K562 (cell line): ENCODE results near the gene DAG1. TPM values are rescaled to one million over a fixed set of nuclear protein-coding genes. Genes with fewer than 3 reads are reported as not detected.

Source experiments
- ATAC-seq: fragments of 200-7000 bp; cut with Tn5 transposase; 3 replicates; pipeline ENCODE4 v1.9.1; 2020; ENCODE audit warnings: moderate library complexity
- BruUV-seq: library from RNA; stranded (reverse); fragments of 400-500 nt; replicated peaks from 2 replicates; lab custom pipeline; 2021; lab: Mats Ljungman, UMichigan
- CTCF ChIA-PET: fragments of 300-600 bp; formaldehyde crosslinking; extraction: SDS; loops from one replicate; lab custom pipeline; 2021; ENCODE audit warnings: low intra/inter-chr PET ratio; lab: Yijun Ruan, JAX
- POLR2A ChIA-PET: fragments of 300-600, 350-650 bp; sonication (Branson Sonifier 250); formaldehyde crosslinking; extraction: SDS; loops from one replicate; lab custom pipeline; 2021; ENCODE audit warnings: antibody characterized with exemption, inconsistent platforms; lab: Yijun Ruan, JAX
- DNase-seq, 4 experiments: peaks; one replicate each; pipeline versions ENCODE4 v3.0.0 to v3.0.0-alpha.2; 2011 to 2018; ENCODE audit warnings: low spot score in 3 of 4, mixed read lengths in 3 of 4; ENCODE audit errors: extremely low read depth in 1 of 4
- FAIRE-seq: peaks from 2 replicates; lab custom pipeline; 2011; peaks lifted over from hg19 to GRCh38; lab: Jason Lieb, UNC
- H2AFZ ChIP-seq: 2 replicates; pipeline ENCODE4 v1.6.0; 2011; ENCODE audit warnings: low read depth, low read length, control low read depth, inconsistent platforms
- H3K27ac ChIP-seq: fragments of 200-600 bp; 3 replicates; pipeline ENCODE4 v1.8.0; 2011; ENCODE audit warnings: low read depth, mild to moderate bottlenecking, control low read depth, inconsistent platforms, low read length, moderate library complexity, mixed read lengths; ENCODE audit errors: extremely low read depth
- H3K27me3 ChIP-seq, 2 experiments: fragments of 300-600 bp in 1 of 2; 2 replicates in 1 of 2; 3 replicates in 1 of 2; pipeline versions ENCODE4 v1.6.0 to v1.8.0; 2011; ENCODE audit warnings: inconsistent platforms in 2 of 2, low read length in 2 of 2, mild to moderate bottlenecking in 1 of 2, mixed read lengths in 1 of 2, moderate library complexity in 1 of 2; ENCODE audit not compliant: control insufficient read depth in 2 of 2, insufficient read depth in 2 of 2
- H3K36me3 ChIP-seq: fragments of 300-600 bp; 3 replicates; pipeline ENCODE4 v1.8.0; 2011; ENCODE audit warnings: mild to moderate bottlenecking, low read length, inconsistent platforms; ENCODE audit not compliant: control insufficient read depth, insufficient read depth
- H3K4me1 ChIP-seq, 2 experiments: fragments of 200-600 bp in 1 of 2; replicated peaks in 1 of 2; 2 replicates in 1 of 2; 3 replicates in 1 of 2; pipeline versions ENCODE4 v1.5.1 to v1.8.0; 2011; ENCODE audit warnings: inconsistent platforms in 2 of 2, low read length in 2 of 2, mild to moderate bottlenecking in 1 of 2, mixed read lengths in 1 of 2, moderate library complexity in 1 of 2; ENCODE audit not compliant: control insufficient read depth in 2 of 2, insufficient read depth in 2 of 2
- H3K4me2 ChIP-seq: 2 replicates; pipeline ENCODE4 v1.6.1; 2011; ENCODE audit warnings: low read length, control low read depth, inconsistent platforms, mixed read lengths; ENCODE audit not compliant: insufficient read depth
- H3K4me3 ChIP-seq: fragments of 200-600 bp; sonication (generic), shearing (Covaris generic); 2 replicates; pipeline ENCODE4 v1.5.1; 2016; ENCODE audit warnings: control low read depth, inconsistent platforms
- H3K79me2 ChIP-seq: fragments of 200-600 bp; 3 replicates; pipeline ENCODE4 v1.8.0; 2011; ENCODE audit warnings: low read length, inconsistent platforms; ENCODE audit not compliant: control insufficient read depth, insufficient read depth
- H3K9ac ChIP-seq, 2 experiments: 2 replicates each; pipeline versions ENCODE4 v1.6.0 to v1.6.1; 2011; ENCODE audit warnings: low read depth in 2 of 2, low read length in 2 of 2, control low read depth in 1 of 2, inconsistent platforms in 1 of 2, mild to moderate bottlenecking in 1 of 2, mixed read lengths in 1 of 2; ENCODE audit not compliant: insufficient read depth in 1 of 2
- H3K9me1 ChIP-seq: one replicate; pipeline ENCODE4 v1.6.0; 2011; ENCODE audit warnings: inconsistent platforms, mild to moderate bottlenecking, low read length, moderate library complexity; ENCODE audit not compliant: control insufficient read depth, insufficient read depth
- H3K9me3 ChIP-seq: replicated peaks from 2 replicates; pipeline ENCODE4 v1.5.1; 2011; ENCODE audit warnings: low read depth, low read length, inconsistent platforms; ENCODE audit not compliant: control insufficient read depth, insufficient read depth
- H4K20me1 ChIP-seq: replicated peaks from 2 replicates; pipeline ENCODE4 v1.6.1; 2011; ENCODE audit warnings: low read length, inconsistent platforms, mixed read lengths; ENCODE audit not compliant: control insufficient read depth, insufficient read depth
- CBX3 ChIP-seq, 2 experiments: IDR thresholded peaks; 1 replicate in 1 of 2; 2 replicates in 1 of 2; pipeline ENCODE4 v1.6.1; 2012; ENCODE audit warnings: inconsistent platforms in 2 of 2, low read length in 2 of 2, borderline replicate concordance in 1 of 2, control low read depth in 1 of 2
- FOXA1 ChIP-seq: fragments of 450-650 bp; IDR thresholded peaks from 2 replicates; pipeline ENCODE4 v1.6.1; 2016; ENCODE audit warnings: mild to moderate bottlenecking, borderline replicate concordance
- HDGF ChIP-seq: fragments of 450-650 bp; IDR thresholded peaks from 2 replicates; pipeline ENCODE4 v1.6.1; 2016
- JUNB ChIP-seq: fragments of 450-650 bp; formaldehyde crosslinking; conservative IDR thresholded peaks from 2 replicates; pipeline ENCODE4 v1.4.0; 2020; ENCODE audit warnings: mild to moderate bottlenecking
- RAD51 ChIP-seq: fragments of 450-650 bp; IDR thresholded peaks from 2 replicates; pipeline ENCODE4 v1.7.1; 2016; ENCODE audit warnings: low read depth, mild to moderate bottlenecking, borderline replicate concordance
- ZNF282 ChIP-seq: sonication (generic); formaldehyde crosslinking; IDR thresholded peaks from 2 replicates; pipeline ENCODE4 v1.8.1; 2023; ENCODE audit warnings: missing genetic modification reagents
- ZNF551 ChIP-seq: fragments of 250-450 bp; sonication (Bioruptor Pico); IDR thresholded peaks from 2 replicates; pipeline ENCODE4 v1.5.0; 2021; ENCODE audit warnings: mild to moderate bottlenecking, moderate library complexity
- WGBS: fragments of 100-300 bp; shearing (Covaris generic); methylation state at CpG from one replicate; pipeline ENCODE4 v1.1.6; 2016; ENCODE audit warnings: low coverage, mixed read lengths; ENCODE audit not compliant: insufficient coverage; ENCODE audit errors: missing lambda C conversion rate; 5-methylcytosine and 5-hydroxymethylcytosine counted together
- in situ Hi-C: fragments of 300-500 bp; cut with MboI; formaldehyde crosslinking; loops from 4 replicates; pipeline ENCODE4 v1.15.0; 2018; ENCODE audit warnings: inconsistent platforms, mixed read lengths
- intact Hi-C: fragments of 100-400 bp; cut with micrococcal nuclease; formaldehyde crosslinking; loops from 2 replicates; pipeline ENCODE4 v1.14.2; 2022
- polyA plus RNA-seq, 8 experiments: library from polyadenylated mRNA; depleted of rRNA in 4 of 8; stranded (reverse) in 5 of 8; unstranded in 3 of 8; fragments of >200 nt; fragmentation: Nextera tagmentation in 2 of 8; fragmentation: Illumina TruSeq in 1 of 8; extraction: Ambion mirVana in 2 of 8; extraction: Trizol in 1 of 8; gene quantifications; 2 replicates each; pipeline versions ENCODE4 v1.2.1 to v1.2.3, GENCODE V29; 2011 to 2014; ENCODE audit warnings: inconsistent platforms in 1 of 8, missing spikeins in 1 of 8
- total RNA-seq, 7 experiments: library from RNA; depleted of rRNA in 6 of 7; stranded (reverse); fragments of >200 nt in 6 of 7; fragmentation: Illumina TruSeq in 2 of 7; extraction: Trizol in 2 of 7; gene quantifications; 2 replicates each; pipeline versions ENCODE4 v1.2.1 to v1.2.3, GENCODE V29; 2011 to 2021; ENCODE audit warnings: low replicate concordance in 1 of 7
- TF ChIP-seq, protein P1 (sequence below): fragments of 450-650 bp; IDR thresholded peaks from 2 replicates; pipeline ENCODE4 v1.7.0; 2016; ENCODE audit warnings: borderline replicate concordance
- TF ChIP-seq, protein P2 (sequence below): fragments of 250-450 bp; sonication (Bioruptor Pico); IDR thresholded peaks from 2 replicates; pipeline ENCODE4 v1.8.0; 2022; ENCODE audit warnings: moderate library complexity, mild to moderate bottlenecking, inconsistent platforms
- TF ChIP-seq, protein P3 (sequence below): fragments of 200-800 bp; sonication (Bioruptor generic); IDR thresholded peaks from 2 replicates; pipeline ENCODE4 v1.6.1; 2016; ENCODE audit warnings: missing genetic modification characterization, missing compliant biosample characterization

DAG1 gene
- total and polyA plus RNA-seq, 9 of the 15 experiments (the other 6 are each of a cell fraction or from before 2014, with no cell fraction given): 0.29 to 19.6 (median 8.2) TPM

- H4K20me1 ChIP-seq: no peaks in the 10 kb centered on the region
- H3K27ac ChIP-seq: no peak overlapping the region
- H3K9me1 ChIP-seq: peaks cover 3% of the 10 kb centered on the region
- intact Hi-C loops (no loop called here), in situ Hi-C loops (no loop called here)
- H3K27me3 ChIP-seq: no peaks in the 10 kb centered on the region
- 78% methylated on average over 8 of the region's 9 CpGs for WGBS
- CTCF ChIA-PET: no interaction called here
- peaks cover 37% of the 10 kb centered on the region; the same call in 2 of the 3 replicates for H3K36me3 ChIP-seq
- BruUV-seq: TSS peak; percentile 37
- H3K4me3 ChIP-seq: no peak overlapping the region
- no peak overlapping the region for H3K9ac ChIP-seq
- POLR2A ChIA-PET: interaction anchor here (0.9 to 1.7 kb wide), 4 partner anchors 10 to 64 kb away, joined by 3 to 6 read pairs (median 3); partner anchors contain the start of gene DAG1
- ATAC-seq (no peak), DNase-seq (no peak), FAIRE-seq (no peak)
- H3K9me3 ChIP-seq: no peaks in the 10 kb centered on the region
- no peak overlapping the region for H2AFZ ChIP-seq
- H3K4me2 ChIP-seq: no peak overlapping the region
- peaks cover 5% of the 10 kb centered on the region in 2 experiments; a peak in 4 of 5 replicates for H3K4me1 ChIP-seq
- H3K79me2 ChIP-seq: no peaks in the 10 kb centered on the region
- TF ChIP-seq RAD51: no peak
- TF ChIP-seq, protein P1, sequence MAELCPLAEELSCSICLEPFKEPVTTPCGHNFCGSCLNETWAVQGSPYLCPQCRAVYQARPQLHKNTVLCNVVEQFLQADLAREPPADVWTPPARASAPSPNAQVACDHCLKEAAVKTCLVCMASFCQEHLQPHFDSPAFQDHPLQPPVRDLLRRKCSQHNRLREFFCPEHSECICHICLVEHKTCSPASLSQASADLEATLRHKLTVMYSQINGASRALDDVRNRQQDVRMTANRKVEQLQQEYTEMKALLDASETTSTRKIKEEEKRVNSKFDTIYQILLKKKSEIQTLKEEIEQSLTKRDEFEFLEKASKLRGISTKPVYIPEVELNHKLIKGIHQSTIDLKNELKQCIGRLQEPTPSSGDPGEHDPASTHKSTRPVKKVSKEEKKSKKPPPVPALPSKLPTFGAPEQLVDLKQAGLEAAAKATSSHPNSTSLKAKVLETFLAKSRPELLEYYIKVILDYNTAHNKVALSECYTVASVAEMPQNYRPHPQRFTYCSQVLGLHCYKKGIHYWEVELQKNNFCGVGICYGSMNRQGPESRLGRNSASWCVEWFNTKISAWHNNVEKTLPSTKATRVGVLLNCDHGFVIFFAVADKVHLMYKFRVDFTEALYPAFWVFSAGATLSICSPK: no peak
- TF ChIP-seq HDGF: no peak
- no peak for TF ChIP-seq ZNF282 (CRISPR knock-in tag)
- TF ChIP-seq JUNB: no peak
- TF ChIP-seq, protein P2, sequence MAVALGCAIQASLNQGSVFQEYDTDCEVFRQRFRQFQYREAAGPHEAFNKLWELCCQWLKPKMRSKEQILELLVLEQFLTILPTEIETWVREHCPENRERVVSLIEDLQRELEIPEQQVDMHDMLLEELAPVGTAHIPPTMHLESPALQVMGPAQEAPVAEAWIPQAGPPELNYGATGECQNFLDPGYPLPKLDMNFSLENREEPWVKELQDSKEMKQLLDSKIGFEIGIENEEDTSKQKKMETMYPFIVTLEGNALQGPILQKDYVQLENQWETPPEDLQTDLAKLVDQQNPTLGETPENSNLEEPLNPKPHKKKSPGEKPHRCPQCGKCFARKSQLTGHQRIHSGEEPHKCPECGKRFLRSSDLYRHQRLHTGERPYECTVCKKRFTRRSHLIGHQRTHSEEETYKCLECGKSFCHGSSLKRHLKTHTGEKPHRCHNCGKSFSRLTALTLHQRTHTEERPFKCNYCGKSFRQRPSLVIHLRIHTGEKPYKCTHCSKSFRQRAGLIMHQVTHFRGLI: no peak
- TF ChIP-seq, protein P3, sequence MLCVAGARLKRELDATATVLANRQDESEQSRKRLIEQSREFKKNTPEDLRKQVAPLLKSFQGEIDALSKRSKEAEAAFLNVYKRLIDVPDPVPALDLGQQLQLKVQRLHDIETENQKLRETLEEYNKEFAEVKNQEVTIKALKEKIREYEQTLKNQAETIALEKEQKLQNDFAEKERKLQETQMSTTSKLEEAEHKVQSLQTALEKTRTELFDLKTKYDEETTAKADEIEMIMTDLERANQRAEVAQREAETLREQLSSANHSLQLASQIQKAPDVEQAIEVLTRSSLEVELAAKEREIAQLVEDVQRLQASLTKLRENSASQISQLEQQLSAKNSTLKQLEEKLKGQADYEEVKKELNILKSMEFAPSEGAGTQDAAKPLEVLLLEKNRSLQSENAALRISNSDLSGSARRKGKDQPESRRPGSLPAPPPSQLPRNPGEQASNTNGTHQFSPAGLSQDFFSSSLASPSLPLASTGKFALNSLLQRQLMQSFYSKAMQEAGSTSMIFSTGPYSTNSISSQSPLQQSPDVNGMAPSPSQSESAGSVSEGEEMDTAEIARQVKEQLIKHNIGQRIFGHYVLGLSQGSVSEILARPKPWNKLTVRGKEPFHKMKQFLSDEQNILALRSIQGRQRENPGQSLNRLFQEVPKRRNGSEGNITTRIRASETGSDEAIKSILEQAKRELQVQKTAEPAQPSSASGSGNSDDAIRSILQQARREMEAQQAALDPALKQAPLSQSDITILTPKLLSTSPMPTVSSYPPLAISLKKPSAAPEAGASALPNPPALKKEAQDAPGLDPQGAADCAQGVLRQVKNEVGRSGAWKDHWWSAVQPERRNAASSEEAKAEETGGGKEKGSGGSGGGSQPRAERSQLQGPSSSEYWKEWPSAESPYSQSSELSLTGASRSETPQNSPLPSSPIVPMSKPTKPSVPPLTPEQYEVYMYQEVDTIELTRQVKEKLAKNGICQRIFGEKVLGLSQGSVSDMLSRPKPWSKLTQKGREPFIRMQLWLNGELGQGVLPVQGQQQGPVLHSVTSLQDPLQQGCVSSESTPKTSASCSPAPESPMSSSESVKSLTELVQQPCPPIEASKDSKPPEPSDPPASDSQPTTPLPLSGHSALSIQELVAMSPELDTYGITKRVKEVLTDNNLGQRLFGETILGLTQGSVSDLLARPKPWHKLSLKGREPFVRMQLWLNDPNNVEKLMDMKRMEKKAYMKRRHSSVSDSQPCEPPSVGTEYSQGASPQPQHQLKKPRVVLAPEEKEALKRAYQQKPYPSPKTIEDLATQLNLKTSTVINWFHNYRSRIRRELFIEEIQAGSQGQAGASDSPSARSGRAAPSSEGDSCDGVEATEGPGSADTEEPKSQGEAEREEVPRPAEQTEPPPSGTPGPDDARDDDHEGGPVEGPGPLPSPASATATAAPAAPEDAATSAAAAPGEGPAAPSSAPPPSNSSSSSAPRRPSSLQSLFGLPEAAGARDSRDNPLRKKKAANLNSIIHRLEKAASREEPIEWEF (CRISPR knock-in tag): no peak
- no peak for TF ChIP-seq CBX3 (IDR thresholded peaks at IDR 0.05; ENCODE audit: borderline replicate concordance in 1 of 2, low read length in 2 of 2)
- no peak for TF ChIP-seq ZNF551 (CRISPR knock-in tag)
- no peak for TF ChIP-seq FOXA1
These were observed 63.9 kb downstream of the DAG1 start for GRCh38 chr3:49533786-49534519.
